ENCODE data around the gene HOMER3. TPM values are rescaled to one million over a fixed set of nuclear protein-coding genes. Genes with fewer than 3 reads are reported as not detected.
"Not testable (repeated sequence)": the region's sequence is repeated elsewhere in the genome, so short reads cannot be mapped to it uniquely, and the experiment has no call there.

Gene HOMER3
- total and polyA plus RNA-seq, 9 donors: 7.8 to 29.2 (median 18.6) TPM

DNA sequence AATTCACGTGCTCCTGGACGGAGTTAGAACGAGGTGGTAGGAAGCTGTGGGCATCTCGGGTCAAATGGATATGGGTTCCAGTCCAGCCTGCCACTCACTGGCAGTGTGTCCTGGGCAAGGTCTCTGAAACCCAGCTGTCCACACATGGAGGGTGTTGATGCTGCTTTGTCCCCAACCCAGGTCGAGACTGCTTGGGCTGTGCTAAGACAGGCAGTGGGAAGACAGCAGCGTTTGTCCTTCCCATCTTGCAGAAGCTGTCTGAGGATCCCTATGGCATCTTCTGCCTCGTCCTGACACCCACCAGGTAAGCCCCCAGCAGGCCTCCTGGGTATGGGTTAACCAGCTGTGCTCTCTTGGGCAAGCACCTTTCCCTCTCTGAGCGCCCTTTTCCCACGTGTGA is 20.6 kb downstream of the HOMER3 start:
- no peak for DNase-seq
- no peaks in the 10 kb centered on the region for H3K9me3 ChIP-seq
- 43 to 57% (median 43%) methylated on average over 9 of the region's 9 CpGs for WGBS, 3 donors
- H3K4me1 ChIP-seq (ENCODE audit: insufficient read depth): peaks cover 6% of the 10 kb centered on the region
- no peaks in the 10 kb centered on the region for H3K36me3 ChIP-seq
- H3K27ac ChIP-seq: no peak overlapping the region
- no peak for TF ChIP-seq EP300 (IDR thresholded peaks at IDR 0.05)
- H3K27me3 ChIP-seq: no peaks in the 10 kb centered on the region
- H3K4me3 ChIP-seq: peak overlapping the region; percentile 74
- intact Hi-C loops (cut with DNase I): no loop called here

DNA sequence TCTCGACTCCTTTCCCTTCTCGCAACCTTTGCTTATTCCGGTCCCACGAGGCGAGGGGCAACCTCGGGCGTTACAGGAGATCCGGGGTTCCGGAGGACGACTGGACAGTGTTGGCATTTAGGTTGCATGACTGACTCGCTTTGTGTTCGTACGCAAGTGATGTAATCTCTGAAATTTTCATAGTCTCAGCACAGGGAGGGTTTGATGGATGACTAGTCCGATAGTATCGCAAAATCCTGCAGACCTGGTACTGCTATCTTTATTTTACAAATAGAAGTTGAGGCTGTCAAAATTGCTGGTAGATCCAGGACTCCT is 21.2 kb downstream of the HOMER3 start:
- Histone ChIP-seq H3K9me3 (no peaks in the 10 kb centered on the region), H3K27ac (peak overlapping the region in 1 of 2 donors; percentile 34), H3K27me3 (no peaks in the 10 kb centered on the region), H3K36me3 (no peaks in the 10 kb centered on the region), H3K4me3 (peak overlapping the region; percentile 74), H3K4me1 (ENCODE audit: insufficient read depth) (peaks cover 6% of the 10 kb centered on the region)
- DNase-seq: no peak
- intact Hi-C loops (cut with DNase I): no loop called here
- no peak for TF ChIP-seq EP300 (IDR thresholded peaks at IDR 0.05)
- 0 to 1% (median 1%) methylated on average over 15 of the region's 15 CpGs for WGBS, 3 donors

DNA sequence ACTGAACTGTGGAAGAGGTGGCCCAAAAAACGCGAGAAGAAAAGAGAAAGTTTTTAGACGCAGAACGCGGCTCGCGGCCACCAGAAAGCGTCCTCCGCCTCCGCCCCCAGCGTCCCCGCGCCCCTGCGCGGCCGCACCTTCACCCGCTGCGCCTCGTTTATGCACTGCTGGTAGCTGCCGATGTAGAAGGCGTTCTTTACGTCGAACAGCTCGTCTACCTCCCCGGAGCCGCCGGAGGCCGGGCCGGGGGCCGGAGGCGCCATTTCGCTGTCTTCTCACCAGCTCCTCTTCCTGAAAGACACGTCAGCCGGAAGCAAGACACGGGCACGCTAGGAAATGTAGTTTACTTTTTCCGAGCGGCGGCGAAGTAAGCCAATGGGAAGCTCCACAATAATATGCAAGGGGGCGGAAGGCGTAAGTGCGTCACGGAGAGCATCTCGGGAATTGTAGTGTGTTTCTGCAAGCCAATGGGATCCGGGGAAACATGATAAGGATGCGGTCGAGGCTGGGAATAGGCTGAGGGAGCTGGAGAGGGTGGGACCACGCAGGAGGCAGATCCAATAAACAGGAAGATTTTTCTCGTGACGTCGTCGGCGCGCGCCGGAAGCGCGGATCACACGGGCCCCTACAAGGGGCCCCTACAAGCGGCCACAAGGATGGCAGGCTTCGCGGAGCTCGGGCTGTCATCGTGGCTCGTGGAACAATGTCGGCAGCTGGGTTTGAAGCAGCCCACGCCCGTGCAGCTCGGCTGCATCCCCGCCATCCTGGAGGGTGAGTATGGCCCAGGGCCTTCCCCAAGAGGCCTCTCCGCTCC is 21.7 kb downstream of the HOMER3 start, which contains the start of the genes COPE and DDX49:
COPE (minus strand) TSS at position 302 of the 814 bp plus-strand sequence; CDS start at position 263, 39 bp downstream.
DDX49 (plus strand) TSS at position 630 of the 814 bp plus-strand sequence; CDS start at position 657, 27 bp downstream.
- no peaks in the 10 kb centered on the region for H3K27me3 ChIP-seq
- WGBS, 3 donors: 0 to 1% (median 0%) methylated on average over 69 to 72 of the region's 72 CpGs
- peak within 1 kb of the TSS; percentile 30 to 57 for H3K27ac ChIP-seq
- peaks cover 6% of the 10 kb centered on the region for H3K4me1 ChIP-seq (ENCODE audit: insufficient read depth)
- peak within 1 kb of the TSS; percentile 79 for H3K4me3 ChIP-seq
- intact Hi-C loops (cut with DNase I): no loop called here
- no peaks in the 10 kb centered on the region for H3K36me3 ChIP-seq
- DNase-seq: peak; percentile 94 to 98 (median 97)
- TF ChIP-seq POLR2A (IDR thresholded peaks at IDR 0.05) (peak; percentile 91), EP300 (IDR thresholded peaks at IDR 0.05) (no peak)
- TF ChIP-seq, protein P1, sequence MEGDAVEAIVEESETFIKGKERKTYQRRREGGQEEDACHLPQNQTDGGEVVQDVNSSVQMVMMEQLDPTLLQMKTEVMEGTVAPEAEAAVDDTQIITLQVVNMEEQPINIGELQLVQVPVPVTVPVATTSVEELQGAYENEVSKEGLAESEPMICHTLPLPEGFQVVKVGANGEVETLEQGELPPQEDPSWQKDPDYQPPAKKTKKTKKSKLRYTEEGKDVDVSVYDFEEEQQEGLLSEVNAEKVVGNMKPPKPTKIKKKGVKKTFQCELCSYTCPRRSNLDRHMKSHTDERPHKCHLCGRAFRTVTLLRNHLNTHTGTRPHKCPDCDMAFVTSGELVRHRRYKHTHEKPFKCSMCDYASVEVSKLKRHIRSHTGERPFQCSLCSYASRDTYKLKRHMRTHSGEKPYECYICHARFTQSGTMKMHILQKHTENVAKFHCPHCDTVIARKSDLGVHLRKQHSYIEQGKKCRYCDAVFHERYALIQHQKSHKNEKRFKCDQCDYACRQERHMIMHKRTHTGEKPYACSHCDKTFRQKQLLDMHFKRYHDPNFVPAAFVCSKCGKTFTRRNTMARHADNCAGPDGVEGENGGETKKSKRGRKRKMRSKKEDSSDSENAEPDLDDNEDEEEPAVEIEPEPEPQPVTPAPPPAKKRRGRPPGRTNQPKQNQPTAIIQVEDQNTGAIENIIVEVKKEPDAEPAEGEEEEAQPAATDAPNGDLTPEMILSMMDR (IDR thresholded peaks at IDR 0.05): peak in 1 of 3 donors; percentile 23
- H3K9me3 ChIP-seq: no peaks in the 10 kb centered on the region

DNA sequence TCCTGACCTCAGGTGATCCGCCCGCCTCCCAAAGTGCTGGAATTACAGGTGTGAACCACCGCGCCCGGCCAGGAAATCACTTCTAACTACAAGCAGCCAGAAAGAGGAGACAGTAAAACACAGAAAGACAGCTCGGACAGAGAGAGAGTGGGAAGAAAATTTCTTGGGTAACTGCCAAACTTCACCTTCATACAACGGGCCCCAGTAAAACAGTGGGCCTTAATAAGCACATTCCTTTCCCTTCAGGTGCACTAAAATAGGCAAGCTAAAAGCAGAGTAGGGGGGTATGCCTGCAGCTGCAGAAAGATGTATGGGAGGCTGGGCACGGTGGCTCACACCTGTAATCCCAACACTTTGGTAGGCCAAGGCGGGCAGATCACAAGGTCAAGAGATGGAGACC is 23.4 kb downstream of the HOMER3 start:
- H3K9me3 ChIP-seq; H3K4me3 ChIP-seq; H3K27me3 ChIP-seq; H3K27ac ChIP-seq; intact Hi-C loops (cut with DNase I); H3K36me3 ChIP-seq; H3K4me1 ChIP-seq (ENCODE audit: insufficient read depth); DNase-seq: not testable (repeated sequence)
- WGBS, 3 donors: 71 to 78% (median 72%) methylated on average over 9 of the region's 9 CpGs

DNA sequence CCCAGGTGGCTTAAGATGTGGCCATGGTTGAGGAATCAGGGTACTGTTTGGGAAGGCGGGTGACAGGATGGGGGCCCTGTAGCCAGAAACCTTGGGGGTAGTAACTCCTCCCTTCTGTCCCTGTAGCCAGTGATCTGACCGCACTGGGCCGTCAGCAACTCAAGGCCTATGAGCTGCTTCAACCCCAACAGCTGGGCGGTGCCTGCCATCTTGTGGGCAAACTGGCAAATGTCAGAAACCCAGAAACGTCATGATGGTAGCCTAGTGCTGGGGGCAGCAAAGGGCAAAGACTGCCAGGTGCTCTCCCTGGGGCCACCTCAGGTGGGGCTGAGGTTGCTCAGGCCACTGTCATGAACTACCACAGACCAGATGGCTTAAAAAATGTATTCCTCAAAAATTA is 25.4 kb downstream of the HOMER3 start:
- 52 to 66% (median 61%) methylated on average over 5 of the region's 5 CpGs for WGBS, 3 donors
- Histone ChIP-seq H3K27ac (no peak overlapping the region), H3K27me3 (no peaks in the 10 kb centered on the region), H3K4me3 (no peak overlapping the region), H3K9me3 (no peaks in the 10 kb centered on the region), H3K36me3 (no peaks in the 10 kb centered on the region), H3K4me1 (ENCODE audit: insufficient read depth) (peaks cover 6% of the 10 kb centered on the region)
- TF ChIP-seq, protein P1 (IDR thresholded peaks at IDR 0.05): no peak
- no peak for TF ChIP-seq POLR2A (IDR thresholded peaks at IDR 0.05)
- no peak for TF ChIP-seq EP300 (IDR thresholded peaks at IDR 0.05)
- intact Hi-C loops (cut with DNase I): no loop called here
- DNase-seq: peak in 1 of 5 donors; percentile 53

DNA sequence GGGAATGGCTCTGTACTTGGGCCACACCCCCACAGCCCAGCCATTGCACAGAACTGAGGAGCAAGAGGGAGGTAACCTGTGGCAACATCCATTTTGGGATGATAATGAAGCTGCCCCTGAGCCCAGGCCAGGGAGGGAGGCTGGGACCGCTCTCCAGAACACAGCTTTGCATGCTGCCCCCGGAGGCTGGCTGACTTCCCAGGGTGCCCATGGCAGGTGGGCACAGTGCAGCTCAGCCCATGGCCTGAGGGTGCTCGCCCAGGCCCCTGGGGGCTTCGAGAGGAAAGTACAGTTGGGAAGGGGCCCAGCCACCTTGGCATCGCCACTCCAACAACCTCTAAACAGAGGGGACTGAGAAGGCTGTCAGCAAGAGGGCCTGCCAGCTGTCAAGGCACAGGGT is 27.6 kb downstream of the HOMER3 start:
- Histone ChIP-seq H3K4me3 (no peak overlapping the region), H3K4me1 (ENCODE audit: insufficient read depth) (peaks cover 6% of the 10 kb centered on the region), H3K9me3 (no peaks in the 10 kb centered on the region), H3K27me3 (no peaks in the 10 kb centered on the region), H3K36me3 (no peaks in the 10 kb centered on the region), H3K27ac (no peak overlapping the region)
- 77 to 93% (median 85%) methylated on average over 3 to 5 of the region's 5 CpGs for WGBS, 3 donors
- DNase-seq: no peak
- intact Hi-C loops (cut with DNase I): no loop called here
- TF ChIP-seq POLR2A (IDR thresholded peaks at IDR 0.05): no peak
- TF ChIP-seq, protein P1 (IDR thresholded peaks at IDR 0.05): no peak
- no peak for TF ChIP-seq EP300 (IDR thresholded peaks at IDR 0.05)

Measured in ovary (tissue), 9 donors.